HCT116 (cell line): ENCODE data around the gene ANKRD62. TPM values are rescaled to one million over a fixed set of nuclear protein-coding genes. Genes with fewer than 3 reads are reported as not detected.

Source experiments
- ATAC-seq: fragments of 200-7000 bp; cut with Tn5 transposase; 2 replicates; pipeline ENCODE4 v1.9.1; 2020; ENCODE audit warnings: mild to moderate bottlenecking, moderate library complexity
- BruUV-seq: library from RNA; stranded (reverse); fragments of 400-500 nt; replicated peaks from 2 replicates; lab custom pipeline; 2021; lab: Mats Ljungman, UMichigan
- CTCF ChIA-PET: fragments of 300-600 bp; sonication (Branson Sonifier 250); formaldehyde crosslinking; loops from one replicate; lab custom pipeline; 2021; ENCODE audit warnings: antibody characterized with exemption; lab: Charles Lee
- POLR2A ChIA-PET: fragments of 300-600, 350-600 bp; sonication (Branson Sonifier 250); formaldehyde crosslinking; loops from one replicate; lab custom pipeline; 2021; ENCODE audit warnings: antibody characterized with exemption; lab: Charles Lee
- RAD21 ChIA-PET, 2 experiments: fragments of 300-600 bp; sonication (Branson Sonifier 250); formaldehyde crosslinking; loops; one replicate each; lab custom pipeline; 2023; ENCODE audit warnings: low total read pairs in 2 of 2; ENCODE audit not compliant: uncharacterized antibody in 2 of 2, unreplicated experiment in 2 of 2, low non-redundant PET in 1 of 2; lab: Charles Lee
- DNase-seq: peaks from one replicate; pipeline ENCODE4 v3.0.0-alpha.2; 2010; ENCODE audit warnings: low read depth, low spot score
- H2AFZ ChIP-seq: fragments of 200-600 bp; shearing (Covaris generic), sonication (generic); 2 replicates; pipeline ENCODE4 v1.6.1; 2017; ENCODE audit warnings: low read depth, mixed run types, mixed read lengths, antibody characterized with exemption, low read length; ENCODE audit not compliant: poor library complexity, severe bottlenecking
- H3K27ac ChIP-seq: 2 replicates; pipeline ENCODE4 v1.5.1; 2012; ENCODE audit warnings: low read depth, low read length
- H3K27me3 ChIP-seq: fragments of 200-600 bp; sonication (generic); 2 replicates; pipeline ENCODE4 v1.6.1; 2016; ENCODE audit warnings: mixed run types, low read length, mixed read lengths; ENCODE audit not compliant: insufficient read depth
- H3K36me3 ChIP-seq, 2 experiments: fragments of 200-500 bp in 1 of 2; fragments of 200-600 bp in 1 of 2; sonication (Bioruptor generic) in 1 of 2; sonication (generic) in 1 of 2; 2 replicates each; pipeline versions ENCODE4 v1.5.1 to v1.6.1; 2014 to 2016; ENCODE audit warnings: low read length in 2 of 2, inconsistent platforms in 1 of 2, mixed read lengths in 1 of 2, mixed run types in 1 of 2; ENCODE audit not compliant: insufficient read depth in 2 of 2, control insufficient read depth in 1 of 2
- H3K4me1 ChIP-seq, 2 experiments: fragments of 200-600 bp in 1 of 2; sonication (generic) in 1 of 2; 2 replicates each; pipeline versions ENCODE4 v1.5.1 to v1.6.1; 2012 to 2017; ENCODE audit warnings: low read length in 2 of 2, inconsistent platforms in 1 of 2, mild to moderate bottlenecking in 1 of 2, mixed read lengths in 1 of 2, mixed run types in 1 of 2, moderate library complexity in 1 of 2; ENCODE audit not compliant: insufficient read depth in 2 of 2, control insufficient read depth in 1 of 2
- H3K4me2 ChIP-seq: fragments of 200-600 bp; sonication (generic); 2 replicates; pipeline ENCODE4 v1.6.1; 2017; ENCODE audit warnings: mixed run types, low read length, mixed read lengths
- H3K4me3 ChIP-seq, 2 experiments: fragments of 200-600 bp in 1 of 2; sonication (generic) in 1 of 2; replicated peaks in 1 of 2; 2 replicates each; pipeline ENCODE4 v1.5.1; 2011 to 2016; ENCODE audit warnings: low read length in 2 of 2, control low read depth in 1 of 2, low read depth in 1 of 2, mild to moderate bottlenecking in 1 of 2, mixed read lengths in 1 of 2, mixed run types in 1 of 2
- H3K79me2 ChIP-seq: fragments of 200-600 bp; sonication (generic); 2 replicates; pipeline ENCODE4 v1.6.1; 2017; ENCODE audit warnings: mild to moderate bottlenecking, mixed run types, low read length, moderate library complexity, mixed read lengths; ENCODE audit not compliant: insufficient read depth
- H3K9ac ChIP-seq: fragments of 200-600 bp; sonication (generic); 2 replicates; pipeline ENCODE4 v1.6.1; 2016; ENCODE audit warnings: low read length, mixed read lengths
- H3K9me2 ChIP-seq: fragments of 200-600 bp; sonication (generic), shearing (Covaris generic); 2 replicates; pipeline ENCODE4 v1.6.1; 2017; ENCODE audit warnings: mixed run types, mild to moderate bottlenecking, moderate library complexity; ENCODE audit not compliant: insufficient read depth
- H3K9me3 ChIP-seq, 2 experiments: fragments of 200-500 bp in 1 of 2; fragments of 200-600 bp in 1 of 2; sonication (Bioruptor generic) in 1 of 2; sonication (generic) in 1 of 2; 2 replicates each; pipeline ENCODE4 v1.6.1; 2014 to 2017; ENCODE audit warnings: low read length in 2 of 2, mixed read lengths in 2 of 2, inconsistent platforms in 1 of 2, low read depth in 1 of 2, mild to moderate bottlenecking in 1 of 2, mixed run types in 1 of 2, moderate library complexity in 1 of 2; ENCODE audit not compliant: control insufficient read depth in 1 of 2, insufficient read depth in 1 of 2
- H4K20me1 ChIP-seq: fragments of 200-600 bp; sonication (generic), shearing (Covaris generic); 2 replicates; pipeline ENCODE4 v1.6.1; 2017; ENCODE audit warnings: mixed run types, mild to moderate bottlenecking, moderate library complexity; ENCODE audit not compliant: insufficient read depth
- CBX3 ChIP-seq: IDR thresholded peaks from 2 replicates; pipeline ENCODE4 v1.6.1; 2012; ENCODE audit warnings: low read depth
- CEBPB ChIP-seq: IDR thresholded peaks from 2 replicates; pipeline ENCODE4 v1.6.1; 2012; ENCODE audit warnings: low read depth
- EGR1 ChIP-seq: IDR thresholded peaks from 2 replicates; pipeline ENCODE4 v1.6.1; 2012; ENCODE audit warnings: low read depth
- POLR2A ChIP-seq: IDR thresholded peaks from 2 replicates; pipeline ENCODE4 v1.7.0; 2011; ENCODE audit warnings: borderline replicate concordance; ENCODE audit not compliant: insufficient read depth, insufficient read length; ENCODE audit errors: extremely low read depth
- POLR2AphosphoS5 ChIP-seq: IDR thresholded peaks from 2 replicates; pipeline ENCODE4 v1.6.1; 2011; ENCODE audit warnings: mild to moderate bottlenecking, low read depth, low read length, moderate library complexity
- RAD21 ChIP-seq: IDR thresholded peaks from 2 replicates; pipeline ENCODE4 v1.6.1; 2012; ENCODE audit warnings: low read depth, mild to moderate bottlenecking
- SIN3A ChIP-seq: IDR thresholded peaks from 2 replicates; pipeline ENCODE4 v1.6.1; 2012; ENCODE audit warnings: low read depth
- SP1 ChIP-seq: IDR thresholded peaks from 2 replicates; pipeline ENCODE4 v1.6.1; 2012; ENCODE audit warnings: low read depth
- SRF ChIP-seq: IDR thresholded peaks from 2 replicates; pipeline ENCODE4 v1.6.1; 2012; ENCODE audit warnings: low read depth
- YY1 ChIP-seq: IDR thresholded peaks from 2 replicates; pipeline ENCODE4 v1.6.1; 2011; ENCODE audit warnings: low read length, low read depth, moderate library complexity, mild to moderate bottlenecking; ENCODE audit not compliant: insufficient replicate concordance; ENCODE audit errors: extremely low read depth
- ZFX ChIP-seq: fragments of 450-650 bp; IDR thresholded peaks from 2 replicates; pipeline ENCODE4 v1.6.1; 2017
- ZNF274 ChIP-seq: fragments of 200-500 bp; sonication (Bioruptor generic); IDR thresholded peaks from 2 replicates; pipeline ENCODE4 v1.6.1; 2014; ENCODE audit warnings: mild to moderate bottlenecking, low read depth, low read length, inconsistent platforms
- intact Hi-C: fragments of 100-400 bp; cut with micrococcal nuclease; formaldehyde crosslinking; loops from 2 replicates; pipeline ENCODE4 v1.10.0; 2022
- total RNA-seq: library from RNA; stranded (reverse); gene quantifications from one replicate; pipeline ENCODE4 v1.2.1, GENCODE V29; 2021; ENCODE audit not compliant: unreplicated experiment
- TF ChIP-seq, protein P1 (sequence below): IDR thresholded peaks from 2 replicates; pipeline ENCODE4 v1.6.1; 2012; ENCODE audit warnings: low read depth
- TF ChIP-seq, protein P2 (sequence below): IDR thresholded peaks from 2 replicates; pipeline ENCODE4 v1.6.1; 2012

ANKRD62 gene
- total RNA-seq, 1 experiment from 2014 or later, result 0.34 TPM

DNA sequence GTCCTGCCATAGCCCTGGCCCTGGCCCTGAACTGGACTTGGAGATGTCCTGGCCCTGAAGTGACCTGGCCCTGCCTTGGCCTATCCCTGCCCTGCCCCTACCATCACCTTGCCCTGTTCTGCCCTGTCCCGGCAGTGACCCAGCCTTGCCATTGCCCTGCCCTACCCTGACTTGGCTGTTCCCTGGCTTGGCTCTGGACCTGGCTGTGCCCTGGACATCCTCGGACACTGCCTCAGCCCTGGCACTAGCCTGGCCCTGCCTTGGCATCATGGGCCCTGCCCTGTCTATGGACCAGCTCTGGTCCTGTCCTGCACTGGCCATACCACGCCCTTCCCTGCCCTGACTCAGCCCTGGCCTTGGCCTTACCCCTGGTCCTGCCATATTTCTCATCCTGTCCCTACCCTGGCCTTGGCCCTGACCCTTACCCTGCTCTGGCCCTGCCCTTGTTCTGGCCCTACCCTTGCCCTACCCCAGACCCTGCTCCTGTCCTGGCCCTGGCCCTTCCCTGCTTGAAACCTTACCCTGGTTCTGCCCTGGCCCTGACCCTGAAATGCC is 6.1 kb upstream of the ANKRD62 start:
- no peak overlapping the region for H3K4me2 ChIP-seq
- H3K9ac ChIP-seq, result no peak overlapping the region
- intact Hi-C loops, result no loop called here
- ChIA-PET CTCF (no interaction called here), POLR2A (no interaction called here), RAD21 (no interaction called here)
- no peak overlapping the region for H3K4me3 ChIP-seq
- H3K27ac ChIP-seq, result no peak overlapping the region
- TF ChIP-seq ZNF274 (no peak), ZFX (no peak), YY1 (no peak), SIN3A (no peak), CEBPB (no peak), SP1 (no peak), RAD21 (no peak), SRF (no peak), POLR2AphosphoS5 (no peak), EGR1 (no peak), CBX3 (no peak), POLR2A (no peak)
- TF ChIP-seq, protein P1, sequence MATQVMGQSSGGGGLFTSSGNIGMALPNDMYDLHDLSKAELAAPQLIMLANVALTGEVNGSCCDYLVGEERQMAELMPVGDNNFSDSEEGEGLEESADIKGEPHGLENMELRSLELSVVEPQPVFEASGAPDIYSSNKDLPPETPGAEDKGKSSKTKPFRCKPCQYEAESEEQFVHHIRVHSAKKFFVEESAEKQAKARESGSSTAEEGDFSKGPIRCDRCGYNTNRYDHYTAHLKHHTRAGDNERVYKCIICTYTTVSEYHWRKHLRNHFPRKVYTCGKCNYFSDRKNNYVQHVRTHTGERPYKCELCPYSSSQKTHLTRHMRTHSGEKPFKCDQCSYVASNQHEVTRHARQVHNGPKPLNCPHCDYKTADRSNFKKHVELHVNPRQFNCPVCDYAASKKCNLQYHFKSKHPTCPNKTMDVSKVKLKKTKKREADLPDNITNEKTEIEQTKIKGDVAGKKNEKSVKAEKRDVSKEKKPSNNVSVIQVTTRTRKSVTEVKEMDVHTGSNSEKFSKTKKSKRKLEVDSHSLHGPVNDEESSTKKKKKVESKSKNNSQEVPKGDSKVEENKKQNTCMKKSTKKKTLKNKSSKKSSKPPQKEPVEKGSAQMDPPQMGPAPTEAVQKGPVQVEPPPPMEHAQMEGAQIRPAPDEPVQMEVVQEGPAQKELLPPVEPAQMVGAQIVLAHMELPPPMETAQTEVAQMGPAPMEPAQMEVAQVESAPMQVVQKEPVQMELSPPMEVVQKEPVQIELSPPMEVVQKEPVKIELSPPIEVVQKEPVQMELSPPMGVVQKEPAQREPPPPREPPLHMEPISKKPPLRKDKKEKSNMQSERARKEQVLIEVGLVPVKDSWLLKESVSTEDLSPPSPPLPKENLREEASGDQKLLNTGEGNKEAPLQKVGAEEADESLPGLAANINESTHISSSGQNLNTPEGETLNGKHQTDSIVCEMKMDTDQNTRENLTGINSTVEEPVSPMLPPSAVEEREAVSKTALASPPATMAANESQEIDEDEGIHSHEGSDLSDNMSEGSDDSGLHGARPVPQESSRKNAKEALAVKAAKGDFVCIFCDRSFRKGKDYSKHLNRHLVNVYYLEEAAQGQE, result no peak
- TF ChIP-seq, protein P2, sequence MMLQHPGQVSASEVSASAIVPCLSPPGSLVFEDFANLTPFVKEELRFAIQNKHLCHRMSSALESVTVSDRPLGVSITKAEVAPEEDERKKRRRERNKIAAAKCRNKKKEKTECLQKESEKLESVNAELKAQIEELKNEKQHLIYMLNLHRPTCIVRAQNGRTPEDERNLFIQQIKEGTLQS, result no peak
- H3K36me3 ChIP-seq, result no peaks in the 10 kb centered on the region
- DNase-seq (no peak), ATAC-seq (no peak)
- no peaks in the 10 kb centered on the region for H3K9me3 ChIP-seq
- BruUV-seq, result no TSS peak
- H3K27me3 ChIP-seq, result no peaks in the 10 kb centered on the region
- no peaks in the 10 kb centered on the region for H3K4me1 ChIP-seq
- no peaks in the 10 kb centered on the region for H3K9me2 ChIP-seq
- no peaks in the 10 kb centered on the region for H3K79me2 ChIP-seq
- no peaks in the 10 kb centered on the region for H4K20me1 ChIP-seq
- H2AFZ ChIP-seq, result no peak overlapping the region
